HTERT RPE-1 (cell line): ENCODE measurements around the gene FIG4.
"Not testable (repeated sequence)": the region's sequence is repeated elsewhere in the genome, so short reads cannot be mapped to it uniquely, and the experiment has no call there.

Experiments
- in situ Hi-C: fragments of 300-500 bp; cut with MboI; formaldehyde crosslinking; loops from 4 replicates; pipeline ENCODE4 v1.14.3; 2020; ENCODE audit warnings: low sequenced_read_pairs

Gene FIG4

DNA sequence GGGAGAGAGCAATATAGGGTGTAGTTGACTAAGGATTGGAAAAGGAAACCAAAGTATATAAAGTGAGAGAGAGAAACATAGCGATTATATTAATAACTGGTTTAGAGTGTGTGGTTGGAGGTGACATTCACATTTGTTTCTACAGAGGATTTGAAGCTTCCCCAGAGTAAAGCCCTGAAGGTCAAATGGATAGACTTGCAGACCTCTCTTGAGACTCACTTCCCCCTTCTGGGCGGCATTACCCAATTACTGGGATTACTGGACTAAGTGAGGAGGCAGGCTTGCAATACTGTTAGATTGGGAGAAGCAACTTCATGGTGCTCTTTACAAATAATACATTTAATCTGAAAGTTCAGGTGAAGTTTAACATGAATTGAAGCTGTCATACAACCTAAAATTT is 10.7 kb downstream of the FIG4 start:
- in situ Hi-C loops: loop anchor here (25.0 kb wide), 1 partner anchor 336 kb away; no protein-coding TSS in a partner anchor

DNA sequence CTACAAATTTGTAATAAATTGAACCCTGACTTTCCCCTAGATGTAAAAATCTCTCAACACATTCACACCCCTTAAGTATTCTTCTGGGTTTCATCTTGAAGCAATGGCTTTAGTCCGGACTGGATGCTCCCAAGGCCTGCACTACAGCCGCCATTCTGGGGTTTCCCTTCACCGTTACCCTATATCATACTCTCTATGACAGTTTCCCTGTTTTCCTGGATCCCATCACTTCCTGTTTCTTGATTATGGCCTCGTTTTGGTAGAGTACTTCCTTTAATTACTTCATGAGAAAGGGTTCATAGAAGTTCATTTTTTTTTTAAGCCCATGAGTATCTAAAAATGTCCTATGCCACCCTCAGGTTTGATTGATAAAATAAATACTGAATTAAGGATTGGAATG is 11.7 kb downstream of the FIG4 start:
- in situ Hi-C loops: loop anchor here (25.0 kb wide), 1 partner anchor 335 kb away; no protein-coding TSS in a partner anchor

DNA sequence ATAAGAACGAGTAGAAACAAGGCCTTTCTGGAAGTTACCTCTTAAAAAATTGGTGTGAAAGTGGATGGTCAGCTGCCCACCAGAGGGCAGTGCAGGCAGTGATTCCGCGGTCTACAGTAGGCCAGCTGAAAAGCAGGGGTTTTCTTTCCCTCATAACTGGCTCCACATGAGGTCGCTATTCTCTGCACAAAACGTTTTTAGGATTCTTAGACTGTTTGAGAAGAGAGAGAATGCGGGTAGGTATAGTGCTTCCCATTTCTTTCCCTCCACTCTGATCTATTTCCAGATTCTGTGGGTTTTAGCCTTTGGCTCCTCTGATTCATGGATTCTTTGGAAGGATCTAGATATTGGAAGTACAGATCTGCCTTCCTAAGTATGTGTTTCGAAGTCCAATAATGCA is 14.2 kb downstream of the FIG4 start:
- in situ Hi-C loops: loop anchor here (25.0 kb wide), 1 partner anchor 332 kb away; no protein-coding TSS in a partner anchor

DNA sequence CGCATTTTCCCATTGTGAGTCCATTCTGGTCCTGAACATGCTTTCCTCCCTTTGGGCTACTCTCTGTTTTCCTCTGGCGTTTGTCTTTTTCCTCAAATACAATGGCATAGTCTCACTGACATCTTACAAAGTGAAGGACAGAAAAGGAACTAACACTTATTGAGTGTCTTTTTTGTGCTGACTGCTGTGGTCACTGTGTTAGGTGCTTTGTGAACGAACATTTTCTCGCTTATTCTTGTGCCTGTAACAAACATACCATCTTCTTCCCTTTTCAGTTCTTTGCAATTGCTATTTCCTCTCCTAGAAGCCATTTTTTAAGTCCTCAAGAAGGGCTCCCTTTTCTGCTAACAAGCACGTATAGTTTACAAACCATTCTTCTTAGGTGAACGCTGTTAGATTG is 15.4 kb downstream of the FIG4 start:
- in situ Hi-C loops: loop anchor here (25.0 kb wide), 1 partner anchor 331 kb away; no protein-coding TSS in a partner anchor

DNA sequence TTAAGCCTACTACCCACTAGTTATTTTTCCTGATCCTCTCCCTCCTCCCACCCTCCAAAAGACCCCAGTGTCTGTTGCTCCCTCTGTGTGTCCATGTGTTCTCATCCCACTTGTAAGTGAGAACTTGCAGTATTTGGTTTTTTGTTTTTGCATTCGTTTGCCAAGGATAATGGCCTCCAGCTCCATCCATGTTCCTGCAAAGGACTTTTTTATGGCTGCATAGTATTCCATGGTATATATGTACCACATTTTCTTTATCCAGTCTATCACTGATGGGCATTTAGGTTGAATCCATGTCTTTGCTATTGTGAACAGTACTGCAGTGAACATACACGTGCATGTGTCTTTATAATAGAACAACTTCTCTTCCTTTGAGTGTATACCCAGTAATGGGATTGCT is 17.0 kb downstream of the FIG4 start:
- in situ Hi-C loops: loop anchor here (25.0 kb wide), 1 partner anchor 329 kb away; no protein-coding TSS in a partner anchor

DNA sequence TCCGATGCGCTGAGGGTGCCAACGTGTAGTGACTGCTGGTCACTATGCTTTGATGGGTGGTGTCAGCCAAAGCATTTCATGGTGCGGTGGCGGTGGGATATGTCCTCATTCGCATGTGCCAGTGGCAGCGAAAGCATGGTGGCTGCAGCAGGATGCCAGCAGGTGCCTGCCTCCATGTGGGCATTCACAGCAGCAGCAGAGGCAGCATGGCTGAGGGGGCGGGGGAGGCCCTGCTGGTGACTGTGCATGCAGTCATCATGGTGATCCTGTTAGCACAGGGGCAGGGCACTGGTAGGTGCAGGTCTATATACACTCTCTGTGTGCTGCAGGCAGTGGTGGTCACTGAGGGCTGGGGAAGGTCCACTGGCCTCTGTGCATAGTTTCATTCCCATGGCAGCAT is 22.0 kb downstream of the FIG4 start:
- in situ Hi-C loops: loop anchor here (25.0 kb wide), 1 partner anchor 324 kb away; no protein-coding TSS in a partner anchor

DNA sequence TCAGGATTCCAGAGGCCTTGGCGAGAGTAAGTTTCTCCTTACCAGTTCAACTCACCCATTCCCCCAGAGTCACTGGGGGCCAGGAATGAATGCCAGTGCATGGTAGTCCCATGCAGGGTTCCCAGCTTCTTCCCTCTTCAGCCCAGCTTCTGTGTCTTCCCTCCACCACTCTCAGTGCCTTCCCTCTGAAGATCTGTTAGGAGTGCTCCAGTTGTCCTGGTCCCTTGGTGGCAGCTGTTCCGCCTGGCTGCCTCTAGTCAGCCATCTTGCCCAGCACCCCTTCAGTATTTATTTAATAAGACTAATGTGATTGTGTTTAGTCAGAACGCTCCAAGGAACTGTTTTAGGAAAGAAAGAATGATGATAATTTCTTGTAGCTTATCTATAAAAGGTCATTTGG is 23.1 kb downstream of the FIG4 start:
- in situ Hi-C loops: loop anchor here (25.0 kb wide), 1 partner anchor 323 kb away; no protein-coding TSS in a partner anchor

DNA sequence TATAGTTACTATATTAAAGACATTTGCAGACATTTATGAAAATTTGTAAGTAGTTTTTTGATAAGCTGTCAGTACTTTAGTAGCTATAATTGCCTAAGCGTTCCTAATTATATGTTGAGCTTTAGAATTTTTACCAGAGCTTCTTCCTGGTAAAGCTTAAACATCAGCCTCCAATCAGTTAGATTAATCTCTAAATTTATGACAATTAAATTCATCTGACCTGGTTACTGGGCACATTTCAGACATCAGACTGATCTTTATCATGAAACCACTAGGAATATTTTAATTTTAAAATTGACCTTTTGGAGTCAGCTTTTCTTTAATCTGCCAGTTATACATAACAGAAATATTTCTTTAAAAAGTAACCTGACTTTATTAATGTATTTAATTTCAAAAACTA is 23.5 kb downstream of the FIG4 start:
- in situ Hi-C loops: loop anchor here (25.0 kb wide), 1 partner anchor 323 kb away; no protein-coding TSS in a partner anchor

DNA sequence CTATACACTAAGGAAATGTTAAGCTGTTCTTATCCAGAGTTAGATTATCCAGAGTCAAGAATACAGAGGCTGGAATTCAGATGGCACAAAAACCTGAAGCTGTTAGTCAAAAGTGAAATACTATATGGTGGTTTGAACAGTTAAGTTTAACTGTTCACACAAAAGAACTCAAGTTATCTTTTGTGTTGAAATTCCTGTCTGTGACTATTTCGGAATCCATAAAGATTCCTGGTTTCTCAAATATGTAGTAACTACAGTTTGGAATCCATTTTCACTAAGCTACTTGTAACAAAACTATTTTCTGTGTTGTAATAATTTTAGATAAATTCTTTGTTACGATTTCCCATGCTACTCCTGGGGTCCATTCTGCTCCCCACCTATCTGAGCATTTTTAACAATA is 24.5 kb downstream of the FIG4 start:
- in situ Hi-C loops: loop anchor here (25.0 kb wide), 1 partner anchor 322 kb away; no protein-coding TSS in a partner anchor

DNA sequence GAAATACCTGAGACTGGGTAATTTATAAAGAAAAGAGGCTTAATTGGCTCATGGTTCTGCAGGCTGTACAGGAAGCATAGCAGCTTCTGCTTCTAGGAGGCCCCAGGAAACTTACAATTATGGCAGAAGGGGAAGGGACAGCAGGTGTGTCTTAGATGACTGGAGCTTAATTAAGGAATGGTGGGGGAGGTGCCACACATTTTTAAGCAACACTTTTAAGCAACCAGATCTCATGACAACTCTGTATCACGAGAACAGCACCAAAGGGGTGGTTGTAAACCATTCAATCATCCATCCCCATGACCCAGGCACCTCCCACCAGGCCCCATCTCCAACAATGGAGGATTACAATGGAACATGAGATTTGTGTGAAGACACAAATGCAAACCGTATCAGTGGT is 26.9 kb downstream of the FIG4 start:
- in situ Hi-C loops: loop anchor here (25.0 kb wide), 1 partner anchor 319 kb away; no protein-coding TSS in a partner anchor

DNA sequence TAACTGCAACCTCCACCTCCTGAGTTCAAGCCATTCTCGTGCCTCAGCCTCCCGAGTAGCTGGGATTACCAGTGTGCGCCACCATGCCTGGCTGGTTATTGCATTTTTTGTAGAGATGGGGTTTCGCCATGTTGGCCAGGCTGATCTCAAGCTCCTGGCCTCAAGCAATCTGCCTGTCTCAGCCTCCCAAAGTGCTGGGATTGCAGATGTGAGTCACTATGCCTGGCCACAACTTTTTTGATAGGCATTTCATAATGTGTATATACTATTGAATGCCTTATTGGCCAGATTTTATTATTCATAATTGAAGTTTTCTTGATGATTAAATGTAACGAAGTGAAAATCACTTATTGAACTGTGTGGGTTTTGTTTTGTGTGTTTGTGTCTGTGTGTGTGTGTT is 27.9 kb downstream of the FIG4 start:
- in situ Hi-C loops: loop anchor here (25.0 kb wide), 1 partner anchor 318 kb away; no protein-coding TSS in a partner anchor

DNA sequence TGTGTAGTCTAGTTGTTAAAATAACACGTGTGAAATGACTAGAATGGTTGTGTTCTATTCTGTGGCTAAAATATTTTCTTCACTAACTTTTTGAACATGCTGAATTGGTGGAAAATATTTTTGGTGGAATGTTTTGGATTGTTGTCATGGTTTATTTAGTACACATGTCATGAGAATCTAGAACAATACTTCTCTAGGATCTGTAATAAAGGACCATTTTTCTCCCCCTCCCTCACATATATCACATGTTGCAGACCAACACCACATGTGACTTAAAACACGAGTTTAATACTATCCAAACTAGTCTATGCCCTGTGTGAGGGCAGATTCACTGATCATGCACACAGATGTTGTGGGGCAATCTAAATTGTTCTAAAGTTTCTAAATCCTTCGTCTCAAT is 29.2 kb downstream of the FIG4 start:
- in situ Hi-C loops: loop anchor here (25.0 kb wide), 1 partner anchor 317 kb away; no protein-coding TSS in a partner anchor

DNA sequence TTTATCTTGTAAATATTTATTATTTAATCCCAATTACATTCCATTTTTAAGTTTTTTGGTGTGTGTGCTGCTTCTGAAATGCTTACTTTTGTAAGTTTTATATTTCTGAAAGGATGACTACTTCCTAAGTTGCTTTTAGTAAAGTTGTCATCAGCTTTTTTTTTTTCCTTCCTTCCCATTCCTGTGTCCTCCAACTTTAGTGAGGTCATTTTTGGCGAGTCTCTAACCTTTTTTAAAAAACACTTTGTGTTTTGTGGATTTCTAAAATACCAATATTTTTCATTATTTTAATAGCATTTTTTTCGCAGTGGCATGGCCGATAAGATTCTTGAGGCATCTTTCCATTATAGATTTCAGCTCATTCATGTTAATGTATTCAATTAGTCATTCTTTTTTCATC is 30.9 kb downstream of the FIG4 start:
- in situ Hi-C loops: loop anchor here (25.0 kb wide), 1 partner anchor 315 kb away; no protein-coding TSS in a partner anchor

DNA sequence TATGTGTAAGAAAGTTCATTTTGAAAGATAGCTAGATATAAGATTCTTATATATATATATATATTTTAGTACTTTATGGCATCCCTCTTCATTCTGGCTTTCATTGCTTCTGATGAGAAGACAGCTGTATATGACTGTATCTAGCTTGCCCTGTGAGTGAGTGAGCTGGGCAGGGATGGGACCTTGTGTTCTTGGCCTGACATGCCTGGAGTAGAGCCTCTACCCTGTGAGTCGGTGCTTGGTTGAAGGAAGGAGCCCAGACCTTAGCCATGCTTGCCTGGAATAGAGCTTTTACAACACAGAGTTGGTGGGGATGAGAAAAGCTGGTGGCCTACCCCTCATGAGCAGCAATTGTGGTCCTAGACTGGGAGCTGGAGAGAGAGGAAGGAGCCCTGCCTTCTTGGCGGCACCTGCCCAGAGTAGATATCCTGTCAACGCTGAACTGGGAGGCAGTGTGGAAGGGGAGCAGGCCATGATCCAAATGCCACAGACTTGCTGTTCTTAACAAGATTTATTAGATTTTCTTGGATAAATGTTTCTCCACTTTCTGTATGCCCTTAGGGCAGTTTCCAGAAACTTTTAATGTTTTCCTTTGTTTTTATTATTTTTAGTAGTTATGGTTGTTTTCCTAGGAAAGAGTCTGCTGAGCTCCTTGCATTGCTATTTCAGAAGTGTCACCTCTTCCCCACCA is 31.6 kb downstream of the FIG4 start:
- in situ Hi-C loops: loop anchor here (25.0 kb wide), 1 partner anchor 315 kb away; no protein-coding TSS in a partner anchor

DNA sequence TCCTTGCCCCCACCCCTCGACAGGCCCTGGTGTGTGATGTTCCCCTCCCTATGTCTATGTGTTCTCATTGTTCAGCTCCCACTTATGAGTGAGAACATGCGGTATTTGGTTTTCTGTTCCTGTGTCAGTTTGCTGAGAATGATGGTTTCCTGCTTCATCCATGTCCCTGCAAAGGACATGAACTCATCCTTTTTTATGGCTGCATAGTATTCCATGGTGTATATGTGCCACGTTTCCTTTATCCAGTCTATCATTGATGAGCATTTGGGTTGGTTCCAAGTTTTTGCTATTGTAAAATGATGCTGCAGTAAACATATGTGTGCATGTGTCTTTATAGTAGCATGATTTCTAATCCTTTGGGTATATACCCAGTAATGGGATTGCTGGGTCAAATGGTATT is 34.2 kb downstream of the FIG4 start:
- in situ Hi-C loops: not testable (repeated sequence)

DNA sequence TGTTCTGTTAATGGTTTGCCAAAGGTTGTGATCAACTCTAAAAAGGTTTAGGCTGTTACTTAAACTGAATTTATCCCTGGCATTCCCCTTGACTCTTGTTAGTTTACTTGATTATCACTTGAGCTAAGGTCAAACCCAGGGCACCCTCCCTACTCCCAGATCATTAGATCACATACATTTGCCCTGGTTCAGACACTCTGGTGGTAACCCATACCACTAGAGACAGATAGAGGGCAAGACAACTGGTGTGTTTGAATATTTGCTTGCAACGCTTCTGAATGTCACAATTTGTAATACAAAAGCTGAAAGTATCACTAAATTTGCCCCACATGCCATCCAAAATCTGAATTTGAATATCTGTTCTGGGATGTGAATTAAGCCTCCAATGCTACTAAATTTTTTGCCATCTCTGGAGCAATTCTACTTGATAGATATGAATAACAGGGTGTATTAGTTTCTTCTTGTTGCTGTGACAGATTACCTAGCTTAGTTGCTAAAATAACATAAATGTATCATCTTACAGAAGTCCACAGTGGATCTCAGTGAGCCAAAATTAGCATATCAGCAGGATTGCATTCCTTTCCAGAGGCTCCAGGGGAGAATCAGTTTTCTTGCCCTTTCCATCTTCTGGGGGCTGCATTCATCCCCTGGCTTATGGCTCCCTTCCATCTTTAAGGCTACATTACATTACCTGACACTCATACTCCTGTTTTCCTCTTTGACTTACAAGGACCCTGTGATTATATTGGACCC is 45.4 kb downstream of the FIG4 start:
- in situ Hi-C loops: no loop called here

DNA sequence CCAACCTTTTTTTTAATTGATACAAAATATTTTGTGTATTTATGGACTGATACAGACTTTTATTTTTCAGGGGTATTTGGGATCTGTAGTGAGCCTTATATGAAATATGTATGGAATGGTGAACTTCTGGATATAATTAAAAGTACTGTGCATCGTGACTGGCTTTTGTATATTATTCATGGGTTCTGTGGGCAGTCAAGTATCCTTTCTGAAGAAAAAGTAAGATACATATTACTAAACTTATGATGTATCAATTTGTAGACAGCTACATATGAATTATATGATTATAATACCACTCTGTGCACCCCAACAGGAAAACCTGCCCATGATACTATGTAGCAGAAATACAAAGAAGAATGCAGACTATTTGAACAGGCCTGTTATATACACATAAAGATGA is 47.2 kb downstream of the FIG4 start:
- in situ Hi-C loops: no loop called here

DNA sequence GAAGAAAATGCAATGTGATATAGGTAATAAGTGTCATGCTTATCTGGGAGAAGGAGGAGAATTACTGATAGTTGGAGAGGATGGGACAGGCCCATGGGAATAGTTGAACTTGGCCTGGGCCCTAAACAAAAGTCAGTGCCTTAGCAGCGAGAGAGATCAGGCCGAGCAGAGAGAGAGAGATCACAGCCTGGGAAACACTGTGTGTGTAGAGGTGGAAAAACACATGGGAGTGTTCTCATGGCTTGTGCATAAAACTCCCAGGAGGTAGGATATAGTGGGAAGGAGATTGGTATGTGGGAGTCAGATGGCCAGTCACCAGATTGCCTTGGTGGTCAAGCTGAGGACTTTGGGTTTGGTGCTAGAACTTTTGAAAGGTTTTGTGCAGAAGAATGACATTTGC is 47.6 kb downstream of the FIG4 start:
- in situ Hi-C loops: no loop called here

DNA sequence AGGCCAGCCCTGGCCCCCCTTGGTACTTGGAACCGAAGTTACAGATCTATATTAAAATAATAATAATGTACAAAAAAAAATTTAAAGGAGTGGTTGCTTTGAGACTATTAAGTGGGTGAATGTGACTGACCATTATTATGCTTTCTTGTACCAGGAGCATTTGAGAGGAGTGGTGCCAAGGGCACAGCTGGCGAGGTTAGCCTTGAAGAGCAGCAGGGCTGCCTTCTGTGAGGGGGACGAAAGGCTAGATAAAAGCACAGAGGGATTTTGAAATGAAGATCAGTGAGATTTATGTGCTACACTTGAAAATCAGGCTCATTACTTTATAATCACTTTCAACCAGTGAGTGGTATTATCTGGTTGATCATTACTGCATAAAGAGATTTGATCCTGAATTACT is 48.6 kb downstream of the FIG4 start:
- in situ Hi-C loops: no loop called here

DNA sequence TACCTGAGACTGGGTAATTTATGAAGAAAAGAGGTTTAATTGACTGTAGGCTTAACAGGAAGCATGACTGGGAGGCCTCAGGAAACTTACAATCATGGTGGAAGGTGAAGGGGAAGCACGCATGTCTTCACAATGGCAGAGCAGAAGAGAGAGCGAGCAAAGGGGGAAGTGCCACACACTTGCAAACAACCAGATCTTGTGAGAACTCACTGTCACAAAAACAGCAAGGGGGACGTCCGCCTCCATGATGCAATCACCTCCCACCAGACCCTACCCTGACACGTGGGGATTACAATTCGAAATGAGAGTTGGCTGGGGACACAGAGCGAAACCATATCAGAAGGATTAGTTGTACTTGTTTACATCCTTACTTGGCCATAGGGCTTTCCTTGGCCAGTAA is 49.7 kb downstream of the FIG4 start:
- in situ Hi-C loops: no loop called here

DNA sequence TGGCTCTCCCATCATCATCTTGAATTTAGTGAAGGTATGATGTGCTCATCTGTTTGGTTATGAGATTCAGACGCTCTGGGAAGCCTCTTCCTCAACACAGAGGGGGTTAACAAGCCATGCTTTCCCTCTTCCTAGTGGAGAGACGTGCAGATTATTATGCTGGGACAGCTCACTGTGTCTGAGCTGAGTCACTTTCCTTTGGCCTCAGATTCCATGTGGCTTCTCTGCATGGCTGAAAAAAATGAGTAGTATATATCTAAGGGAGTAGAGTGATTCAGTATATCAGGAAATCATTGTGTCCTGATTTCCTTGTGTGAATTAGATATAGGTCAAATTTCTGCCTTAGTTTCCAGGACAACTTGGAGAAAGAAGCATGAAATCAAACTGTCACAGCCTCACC is 52.6 kb downstream of the FIG4 start:
- in situ Hi-C loops: no loop called here

DNA sequence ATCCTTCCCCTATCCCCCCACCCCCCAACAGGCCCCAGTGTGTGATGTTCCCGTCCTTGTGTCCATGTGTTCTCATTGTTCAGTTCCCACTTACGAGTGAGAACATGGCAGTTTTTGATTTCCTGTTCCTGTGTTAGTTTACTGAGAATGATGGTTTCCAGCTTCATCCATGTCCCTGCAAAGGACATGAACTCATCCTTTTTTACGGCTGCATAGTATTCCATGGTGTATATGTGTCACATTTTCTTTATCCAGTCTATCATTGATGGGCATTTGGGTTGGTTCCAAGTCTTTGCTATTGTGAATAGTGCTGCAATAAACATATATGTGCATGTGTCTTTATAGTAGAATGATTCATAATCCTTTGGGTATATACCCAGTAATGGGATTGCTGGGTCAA is 53.7 kb downstream of the FIG4 start:
- in situ Hi-C loops: not testable (repeated sequence)
